Measurements from ENCODE around the gene HINFP.

GRCh38 chr11:119152043-119152442 lies 30.7 kb downstream of the HINFP start:
- TF ChIP-seq CTCF (IDR thresholded peaks at IDR 0.05) (no peak), POLR2A (IDR thresholded peaks at IDR 0.05) (no peak)

Data from Peyer's patch (tissue), 4 donors.